GM23338 (cell line): ENCODE measurements around the gene PGGHG. TPM values are rescaled to one million over a fixed set of nuclear protein-coding genes. Genes with fewer than 3 reads are reported as not detected.

Experiments
- ATAC-seq: fragments of 200-7000 bp; cut with Tn5 transposase; 3 replicates; pipeline ENCODE4 v1.9.1; 2020
- DNase-seq: peaks from one replicate; pipeline ENCODE4 v3.0.0-alpha.2; 2015; ENCODE audit warnings: low spot score
- H2AFZ ChIP-seq: fragments of 200-600 bp; sonication (generic); 2 replicates; pipeline ENCODE4 v1.8.0; 2016; ENCODE audit warnings: antibody characterized with exemption, mild to moderate bottlenecking, moderate library complexity
- H3F3A ChIP-seq: fragments of 200-600 bp; sonication (generic); replicated peaks from 2 replicates; pipeline ENCODE4 v1.8.0; 2017; ENCODE audit warnings: antibody characterized with exemption, mixed run types, low read depth
- H3K27ac ChIP-seq: fragments of 200-600 bp; sonication (generic); 2 replicates; pipeline ENCODE4 v1.6.1; 2016; ENCODE audit warnings: low read depth
- H3K27me3 ChIP-seq: fragments of 200-600 bp; sonication (generic); 2 replicates; pipeline ENCODE4 v1.8.0; 2016; ENCODE audit warnings: mild to moderate bottlenecking, mixed run types, moderate library complexity; ENCODE audit not compliant: insufficient read depth
- H3K36me3 ChIP-seq: fragments of 200-600 bp; sonication (generic); 2 replicates; pipeline ENCODE4 v1.8.0; 2016; ENCODE audit warnings: mild to moderate bottlenecking; ENCODE audit not compliant: insufficient read depth
- H3K4me1 ChIP-seq: fragments of 200-600 bp; sonication (generic); 2 replicates; pipeline ENCODE4 v1.8.0; 2016; ENCODE audit warnings: mild to moderate bottlenecking, moderate library complexity; ENCODE audit not compliant: insufficient read depth
- H3K4me2 ChIP-seq: fragments of 200-600 bp; sonication (generic); 2 replicates; pipeline ENCODE4 v1.7.1; 2017; ENCODE audit warnings: mixed run types
- H3K4me3 ChIP-seq: fragments of 200-600 bp; sonication (generic); 2 replicates; pipeline ENCODE4 v1.6.1; 2016; ENCODE audit warnings: mixed run types
- H3K79me2 ChIP-seq: fragments of 200-600 bp; sonication (generic); replicated peaks from 2 replicates; pipeline ENCODE4 v1.8.0; 2017; ENCODE audit warnings: mild to moderate bottlenecking; ENCODE audit not compliant: insufficient read depth
- H3K9me2 ChIP-seq: fragments of 200-600 bp; sonication (generic); 2 replicates; pipeline ENCODE4 v1.8.0; 2017; ENCODE audit not compliant: insufficient read depth
- H4K20me1 ChIP-seq: fragments of 200-600 bp; sonication (generic); replicated peaks from 2 replicates; pipeline ENCODE4 v1.8.0; 2017; ENCODE audit warnings: mild to moderate bottlenecking; ENCODE audit not compliant: insufficient read depth
- H3K27ac Mint-ChIP-seq: 2 replicates; pipeline ENCODE4 v1.8.0; 2020; ENCODE audit warnings: inconsistent platforms, mild to moderate bottlenecking, moderate library complexity, mixed read lengths
- H3K27me3 Mint-ChIP-seq: 3 replicates; pipeline ENCODE4 v1.8.0; 2022; ENCODE audit warnings: low read depth, mild to moderate bottlenecking, moderate library complexity, mixed read lengths, inconsistent platforms; ENCODE audit not compliant: insufficient read depth, poor library complexity
- H3K36me3 Mint-ChIP-seq: 3 replicates; pipeline ENCODE4 v1.8.0; 2021; ENCODE audit warnings: low read depth, mild to moderate bottlenecking, inconsistent platforms, moderate library complexity, mixed read lengths
- H3K4me1 Mint-ChIP-seq: 3 replicates; pipeline ENCODE4 v1.8.0; 2020; ENCODE audit warnings: mild to moderate bottlenecking, inconsistent platforms, mixed read lengths
- H3K4me3 Mint-ChIP-seq: 3 replicates; pipeline ENCODE4 v1.8.0; 2021; ENCODE audit warnings: moderate library complexity, mild to moderate bottlenecking, inconsistent platforms, mixed read lengths
- H3K9me3 Mint-ChIP-seq: 3 replicates; pipeline ENCODE4 v1.8.0; 2020; ENCODE audit warnings: moderate library complexity, mild to moderate bottlenecking, inconsistent platforms, mixed read lengths
- ETS1 ChIP-seq: IDR thresholded peaks from 2 replicates; pipeline ENCODE4 v1.6.1; 2016; ENCODE audit warnings: antibody characterized with exemption
- EZH2phosphoT487 ChIP-seq: fragments of 200-600 bp; sonication (generic); IDR thresholded peaks from one replicate; pipeline ENCODE4 v1.8.1; 2018; ENCODE audit warnings: antibody characterized with exemption; ENCODE audit not compliant: unreplicated experiment
- JUNB ChIP-seq: IDR thresholded peaks from one replicate; pipeline ENCODE4 v1.6.1; 2016; ENCODE audit warnings: antibody characterized with exemption; ENCODE audit not compliant: unreplicated experiment
- NANOG ChIP-seq: IDR thresholded peaks from 2 replicates; pipeline ENCODE4 v1.6.1; 2016; ENCODE audit warnings: antibody characterized with exemption, borderline replicate concordance
- polyA plus RNA-seq: library from polyadenylated mRNA; unstranded; fragments of >200 nt; fragmentation: Nextera tagmentation; extraction: Ambion mirVana; gene quantifications from 2 replicates; pipeline ENCODE4 v1.2.1, GENCODE V29; 2016
- total RNA-seq: library from RNA; depleted of rRNA; stranded (reverse); fragments of >200 nt; shearing (Covaris generic); gene quantifications from 2 replicates; pipeline ENCODE4 v1.2.3, GENCODE V29; 2014
- TF ChIP-seq, protein P1 (sequence below): IDR thresholded peaks from one replicate; pipeline ENCODE4 v1.6.1; 2018; ENCODE audit warnings: antibody characterized with exemption; ENCODE audit not compliant: unreplicated experiment
- TF ChIP-seq, protein P2 (sequence below): fragments of 250-450 bp; sonication (Bioruptor Pico); IDR thresholded peaks from 2 replicates; pipeline ENCODE4 v1.5.0; 2020; ENCODE audit warnings: mild to moderate bottlenecking, moderate library complexity

Gene PGGHG
- total and polyA plus RNA-seq, 2 experiments from 2014 or later = 24.9 to 55.8 TPM

DNA sequence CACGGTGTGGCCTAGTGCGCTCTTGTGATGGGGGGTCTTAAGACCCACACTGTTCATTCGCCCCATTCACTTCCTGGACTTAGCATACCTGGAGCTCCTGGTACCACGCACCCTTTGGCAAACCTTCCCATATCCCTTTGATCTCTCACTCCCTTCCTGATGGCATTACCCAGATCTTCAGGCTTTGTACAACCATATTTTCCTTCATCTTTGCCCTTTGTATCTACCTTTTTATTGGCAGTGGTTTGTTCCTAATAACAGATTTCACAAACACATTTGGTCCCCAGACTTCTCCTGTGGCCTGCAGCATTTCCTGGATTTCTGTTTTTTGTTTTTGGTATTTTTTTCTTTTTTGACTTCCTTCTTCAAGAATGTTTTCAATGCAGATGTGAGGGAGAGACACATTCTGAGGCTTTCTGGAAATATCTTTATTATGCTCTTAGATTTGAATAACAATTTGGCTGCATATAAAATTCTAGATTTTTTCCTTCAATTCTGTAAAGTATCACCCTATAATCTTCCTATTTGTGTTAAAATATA lies 47.8 kb downstream of the PGGHG start:
- no peak overlapping the region for H3K4me3 ChIP-seq
- peak overlapping the region; percentile 22; the same call in 1 of the 2 replicates for H3K4me2 ChIP-seq
- TF ChIP-seq, protein P1, sequence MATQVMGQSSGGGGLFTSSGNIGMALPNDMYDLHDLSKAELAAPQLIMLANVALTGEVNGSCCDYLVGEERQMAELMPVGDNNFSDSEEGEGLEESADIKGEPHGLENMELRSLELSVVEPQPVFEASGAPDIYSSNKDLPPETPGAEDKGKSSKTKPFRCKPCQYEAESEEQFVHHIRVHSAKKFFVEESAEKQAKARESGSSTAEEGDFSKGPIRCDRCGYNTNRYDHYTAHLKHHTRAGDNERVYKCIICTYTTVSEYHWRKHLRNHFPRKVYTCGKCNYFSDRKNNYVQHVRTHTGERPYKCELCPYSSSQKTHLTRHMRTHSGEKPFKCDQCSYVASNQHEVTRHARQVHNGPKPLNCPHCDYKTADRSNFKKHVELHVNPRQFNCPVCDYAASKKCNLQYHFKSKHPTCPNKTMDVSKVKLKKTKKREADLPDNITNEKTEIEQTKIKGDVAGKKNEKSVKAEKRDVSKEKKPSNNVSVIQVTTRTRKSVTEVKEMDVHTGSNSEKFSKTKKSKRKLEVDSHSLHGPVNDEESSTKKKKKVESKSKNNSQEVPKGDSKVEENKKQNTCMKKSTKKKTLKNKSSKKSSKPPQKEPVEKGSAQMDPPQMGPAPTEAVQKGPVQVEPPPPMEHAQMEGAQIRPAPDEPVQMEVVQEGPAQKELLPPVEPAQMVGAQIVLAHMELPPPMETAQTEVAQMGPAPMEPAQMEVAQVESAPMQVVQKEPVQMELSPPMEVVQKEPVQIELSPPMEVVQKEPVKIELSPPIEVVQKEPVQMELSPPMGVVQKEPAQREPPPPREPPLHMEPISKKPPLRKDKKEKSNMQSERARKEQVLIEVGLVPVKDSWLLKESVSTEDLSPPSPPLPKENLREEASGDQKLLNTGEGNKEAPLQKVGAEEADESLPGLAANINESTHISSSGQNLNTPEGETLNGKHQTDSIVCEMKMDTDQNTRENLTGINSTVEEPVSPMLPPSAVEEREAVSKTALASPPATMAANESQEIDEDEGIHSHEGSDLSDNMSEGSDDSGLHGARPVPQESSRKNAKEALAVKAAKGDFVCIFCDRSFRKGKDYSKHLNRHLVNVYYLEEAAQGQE = no peak
- peaks cover 45% of the 10 kb centered on the region for H3K4me1 ChIP-seq
- H4K20me1 ChIP-seq = no peaks in the 10 kb centered on the region
- no peak overlapping the region; the same call in 1 of the 2 replicates for H2AFZ ChIP-seq
- H3K79me2 ChIP-seq = no peaks in the 10 kb centered on the region
- peaks cover 25% of the 10 kb centered on the region for H3K27me3 Mint-ChIP-seq
- no peak overlapping the region for H3K27ac Mint-ChIP-seq
- peaks cover 9% of the 10 kb centered on the region for H3F3A ChIP-seq
- no peak overlapping the region for H3K27ac ChIP-seq
- no peaks in the 10 kb centered on the region for H3K9me2 ChIP-seq
- H3K4me3 Mint-ChIP-seq = no peak overlapping the region; the same call in 2 of the 3 replicates
- peaks cover 51% of the 10 kb centered on the region for H3K4me1 Mint-ChIP-seq
- H3K9me3 Mint-ChIP-seq = peaks cover 7% of the 10 kb centered on the region
- no peak for DNase-seq
- H3K36me3 Mint-ChIP-seq = peaks cover 5% of the 10 kb centered on the region; the same call in 2 of the 3 replicates
- ATAC-seq = no peak
- no peaks in the 10 kb centered on the region for H3K27me3 ChIP-seq
- no peaks in the 10 kb centered on the region; the same call in 1 of the 2 replicates for H3K36me3 ChIP-seq

DNA sequence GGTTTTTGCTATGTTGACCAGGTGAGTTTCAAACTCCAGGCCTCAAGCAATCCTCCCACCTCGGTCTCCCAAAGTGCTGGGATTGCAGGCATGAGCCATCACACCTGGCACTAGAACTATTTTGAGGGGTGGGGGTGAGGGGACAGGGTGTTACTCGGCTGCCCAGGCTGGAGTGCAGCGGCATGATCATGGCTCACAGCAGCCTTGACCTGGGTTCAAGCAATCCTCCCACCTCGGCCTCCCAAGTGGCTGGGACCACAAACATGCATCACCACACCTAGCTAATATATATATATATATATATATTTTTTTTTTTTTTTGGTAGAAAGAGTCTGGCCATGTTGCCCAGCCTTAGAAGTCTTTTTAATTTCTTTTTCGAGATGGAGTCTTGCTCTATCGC lies 48.8 kb downstream of the PGGHG start:
- peaks cover 52% of the 10 kb centered on the region for H3K4me1 ChIP-seq
- Mint-ChIP-seq H3K27ac (no peak overlapping the region), H3K4me3 (no peak overlapping the region), H3K36me3 (peaks cover 3% of the 10 kb centered on the region; the same call in 1 of the 3 replicates), H3K4me1 (peaks cover 55% of the 10 kb centered on the region), H3K27me3 (peaks cover 25% of the 10 kb centered on the region), H3K9me3 (peaks cover 7% of the 10 kb centered on the region)
- ATAC-seq (no peak), DNase-seq (no peak)
- no peaks in the 10 kb centered on the region for H3K27me3 ChIP-seq
- no peak overlapping the region for H3K4me3 ChIP-seq
- no peaks in the 10 kb centered on the region for H4K20me1 ChIP-seq
- no peaks in the 10 kb centered on the region for H3K36me3 ChIP-seq
- H3K4me2 ChIP-seq = no peak overlapping the region
- no peak overlapping the region; the same call in 1 of the 2 replicates for H3K27ac ChIP-seq
- H3F3A ChIP-seq = peaks cover 16% of the 10 kb centered on the region
- no peak overlapping the region for H2AFZ ChIP-seq
- no peaks in the 10 kb centered on the region for H3K79me2 ChIP-seq
- no peaks in the 10 kb centered on the region for H3K9me2 ChIP-seq
- TF ChIP-seq NANOG (no peak), JUNB (no peak), EZH2phosphoT487 (no peak), ETS1 (no peak)
- TF ChIP-seq, protein P1 = no peak
- TF ChIP-seq, protein P2, sequence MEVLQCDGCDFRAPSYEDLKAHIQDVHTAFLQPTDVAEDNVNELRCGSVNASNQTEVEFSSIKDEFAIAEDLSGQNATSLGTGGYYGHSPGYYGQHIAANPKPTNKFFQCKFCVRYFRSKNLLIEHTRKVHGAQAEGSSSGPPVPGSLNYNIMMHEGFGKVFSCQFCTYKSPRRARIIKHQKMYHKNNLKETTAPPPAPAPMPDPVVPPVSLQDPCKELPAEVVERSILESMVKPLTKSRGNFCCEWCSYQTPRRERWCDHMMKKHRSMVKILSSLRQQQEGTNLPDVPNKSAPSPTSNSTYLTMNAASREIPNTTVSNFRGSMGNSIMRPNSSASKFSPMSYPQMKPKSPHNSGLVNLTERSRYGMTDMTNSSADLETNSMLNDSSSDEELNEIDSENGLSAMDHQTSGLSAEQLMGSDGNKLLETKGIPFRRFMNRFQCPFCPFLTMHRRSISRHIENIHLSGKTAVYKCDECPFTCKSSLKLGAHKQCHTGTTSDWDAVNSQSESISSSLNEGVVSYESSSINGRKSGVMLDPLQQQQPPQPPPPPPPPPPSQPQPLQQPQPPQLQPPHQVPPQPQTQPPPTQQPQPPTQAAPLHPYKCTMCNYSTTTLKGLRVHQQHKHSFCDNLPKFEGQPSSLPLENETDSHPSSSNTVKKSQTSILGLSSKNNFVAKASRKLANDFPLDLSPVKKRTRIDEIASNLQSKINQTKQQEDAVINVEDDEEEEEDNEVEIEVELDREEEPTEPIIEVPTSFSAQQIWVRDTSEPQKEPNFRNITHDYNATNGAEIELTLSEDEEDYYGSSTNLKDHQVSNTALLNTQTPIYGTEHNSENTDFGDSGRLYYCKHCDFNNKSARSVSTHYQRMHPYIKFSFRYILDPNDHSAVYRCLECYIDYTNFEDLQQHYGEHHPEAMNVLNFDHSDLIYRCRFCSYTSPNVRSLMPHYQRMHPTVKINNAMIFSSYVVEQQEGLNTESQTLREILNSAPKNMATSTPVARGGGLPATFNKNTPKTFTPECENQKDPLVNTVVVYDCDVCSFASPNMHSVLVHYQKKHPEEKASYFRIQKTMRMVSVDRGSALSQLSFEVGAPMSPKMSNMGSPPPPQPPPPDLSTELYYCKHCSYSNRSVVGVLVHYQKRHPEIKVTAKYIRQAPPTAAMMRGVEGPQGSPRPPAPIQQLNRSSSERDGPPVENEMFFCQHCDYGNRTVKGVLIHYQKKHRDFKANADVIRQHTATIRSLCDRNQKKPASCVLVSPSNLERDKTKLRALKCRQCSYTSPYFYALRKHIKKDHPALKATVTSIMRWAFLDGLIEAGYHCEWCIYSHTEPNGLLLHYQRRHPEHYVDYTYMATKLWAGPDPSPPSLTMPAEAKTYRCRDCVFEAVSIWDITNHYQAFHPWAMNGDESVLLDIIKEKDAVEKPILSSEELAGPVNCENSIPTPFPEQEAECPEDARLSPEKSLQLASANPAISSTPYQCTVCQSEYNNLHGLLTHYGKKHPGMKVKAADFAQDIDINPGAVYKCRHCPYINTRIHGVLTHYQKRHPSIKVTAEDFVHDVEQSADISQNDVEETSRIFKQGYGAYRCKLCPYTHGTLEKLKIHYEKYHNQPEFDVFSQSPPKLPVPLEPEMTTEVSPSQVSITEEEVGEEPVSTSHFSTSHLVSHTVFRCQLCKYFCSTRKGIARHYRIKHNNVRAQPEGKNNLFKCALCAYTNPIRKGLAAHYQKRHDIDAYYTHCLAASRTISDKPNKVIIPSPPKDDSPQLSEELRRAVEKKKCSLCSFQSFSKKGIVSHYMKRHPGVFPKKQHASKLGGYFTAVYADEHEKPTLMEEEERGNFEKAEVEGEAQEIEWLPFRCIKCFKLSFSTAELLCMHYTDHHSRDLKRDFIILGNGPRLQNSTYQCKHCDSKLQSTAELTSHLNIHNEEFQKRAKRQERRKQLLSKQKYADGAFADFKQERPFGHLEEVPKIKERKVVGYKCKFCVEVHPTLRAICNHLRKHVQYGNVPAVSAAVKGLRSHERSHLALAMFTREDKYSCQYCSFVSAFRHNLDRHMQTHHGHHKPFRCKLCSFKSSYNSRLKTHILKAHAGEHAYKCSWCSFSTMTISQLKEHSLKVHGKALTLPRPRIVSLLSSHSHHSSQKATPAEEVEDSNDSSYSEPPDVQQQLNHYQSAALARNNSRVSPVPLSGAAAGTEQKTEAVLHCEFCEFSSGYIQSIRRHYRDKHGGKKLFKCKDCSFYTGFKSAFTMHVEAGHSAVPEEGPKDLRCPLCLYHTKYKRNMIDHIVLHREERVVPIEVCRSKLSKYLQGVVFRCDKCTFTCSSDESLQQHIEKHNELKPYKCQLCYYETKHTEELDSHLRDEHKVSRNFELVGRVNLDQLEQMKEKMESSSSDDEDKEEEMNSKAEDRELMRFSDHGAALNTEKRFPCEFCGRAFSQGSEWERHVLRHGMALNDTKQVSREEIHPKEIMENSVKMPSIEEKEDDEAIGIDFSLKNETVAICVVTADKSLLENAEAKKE (CRISPR knock-in tag) = no peak
